Tibial nerve (tissue), 4 donors: ENCODE measurements around the gene KIAA0319L. TPM values are rescaled to one million over a fixed set of nuclear protein-coding genes. Genes with fewer than 3 reads are reported as not detected.

Experiments used
- DNase-seq, 2 donors: peaks; one replicate each; pipeline ENCODE4 v3.0.0-alpha.2; 2019; ENCODE audit warnings: low spot score in 2 of 2
- H3K27ac ChIP-seq, 4 donors: fragments of 200-600 bp; sonication (generic) in 3 of 4; one replicate each; pipeline ENCODE4 v1.5.1; 2017 to 2019; ENCODE audit warnings: mild to moderate bottlenecking in 1 of 4
- H3K27me3 ChIP-seq, 2 donors: fragments of 200-600 bp; sonication (generic) in 1 of 2; one replicate each; pipeline versions ENCODE4 v1.5.1 to v1.6.0; 2017 to 2019
- H3K36me3 ChIP-seq, 3 donors: fragments of 200-600 bp; sonication (generic); one replicate each; pipeline ENCODE4 v1.5.1; 2018 to 2019
- H3K4me1 ChIP-seq, 4 donors: fragments of 200-600 bp; sonication (generic) in 3 of 4; one replicate each; pipeline ENCODE4 v1.5.1; 2017 to 2019
- H3K4me3 ChIP-seq, 4 donors: fragments of 200-600 bp; sonication (generic) in 3 of 4; one replicate each; pipeline ENCODE4 v1.5.1; 2017 to 2019; ENCODE audit warnings: mild to moderate bottlenecking in 1 of 4, moderate library complexity in 1 of 4
- H3K9me3 ChIP-seq, 4 donors: fragments of 200-600 bp; sonication (generic) in 3 of 4; one replicate each; pipeline ENCODE4 v1.5.1; 2017 to 2019
- EP300 ChIP-seq, 2 donors: sonication (generic); formaldehyde crosslinking; IDR thresholded peaks; one replicate each; pipeline ENCODE4 v1.6.1; 2017; ENCODE audit warnings: antibody characterized with exemption in 2 of 2, mild to moderate bottlenecking in 1 of 2
- POLR2A ChIP-seq, 2 donors: fragments of 450-650 bp; IDR thresholded peaks; one replicate each; pipeline ENCODE4 v1.6.1; 2017; ENCODE audit warnings: antibody characterized with exemption in 2 of 2, mild to moderate bottlenecking in 2 of 2, moderate library complexity in 2 of 2
- WGBS, 2 donors: methylation state at CpG; one replicate each; pipeline ENCODE4 v1.1.5; 2018; 5-methylcytosine and 5-hydroxymethylcytosine counted together
- total RNA-seq, 4 donors: library from RNA; depleted of rRNA; stranded (reverse); fragments of >200 nt; gene quantifications; one replicate each; pipeline ENCODE4 v1.1.0, GENCODE V29; 2016
- TF ChIP-seq, protein P1 (sequence below), 5 experiments: fragments of 200-600 bp in 3 of 5; fragments of 450-650 bp in 2 of 5; sonication (generic) in 3 of 5; IDR thresholded peaks; one replicate each; pipeline ENCODE4 v1.5.1; 2016 to 2019; ENCODE audit warnings: antibody characterized with exemption in 5 of 5, mild to moderate bottlenecking in 3 of 5, moderate library complexity in 2 of 5

KIAA0319L gene
- total RNA-seq, 4 donors from 2014 or later: 57.0 to 115 (median 70.7) TPM

DNA sequence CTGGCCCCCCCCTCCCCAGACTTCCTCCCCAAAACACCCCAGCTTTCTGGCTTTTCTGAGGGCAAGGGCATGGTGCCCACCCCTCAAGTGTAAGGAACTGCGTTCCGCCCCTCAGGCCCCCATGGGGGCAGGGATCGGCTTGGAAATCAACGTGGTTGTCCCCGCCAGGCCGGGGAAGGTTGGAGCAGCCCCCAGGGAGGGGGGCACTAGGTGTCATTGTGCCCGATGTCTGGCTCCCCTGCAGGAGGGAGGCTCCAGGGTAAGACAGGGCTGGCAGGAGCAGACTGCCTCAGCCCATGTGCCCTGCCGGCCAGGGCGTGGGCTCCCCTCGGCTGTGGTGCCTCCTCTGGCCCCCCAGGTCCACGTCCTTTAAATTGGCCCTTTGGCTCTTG lies 8.5 kb upstream of the KIAA0319L start:
- TF ChIP-seq POLR2A (IDR thresholded peaks at IDR 0.05) (no peak), EP300 (IDR thresholded peaks at IDR 0.05) (no peak)
- TF ChIP-seq, protein P1, sequence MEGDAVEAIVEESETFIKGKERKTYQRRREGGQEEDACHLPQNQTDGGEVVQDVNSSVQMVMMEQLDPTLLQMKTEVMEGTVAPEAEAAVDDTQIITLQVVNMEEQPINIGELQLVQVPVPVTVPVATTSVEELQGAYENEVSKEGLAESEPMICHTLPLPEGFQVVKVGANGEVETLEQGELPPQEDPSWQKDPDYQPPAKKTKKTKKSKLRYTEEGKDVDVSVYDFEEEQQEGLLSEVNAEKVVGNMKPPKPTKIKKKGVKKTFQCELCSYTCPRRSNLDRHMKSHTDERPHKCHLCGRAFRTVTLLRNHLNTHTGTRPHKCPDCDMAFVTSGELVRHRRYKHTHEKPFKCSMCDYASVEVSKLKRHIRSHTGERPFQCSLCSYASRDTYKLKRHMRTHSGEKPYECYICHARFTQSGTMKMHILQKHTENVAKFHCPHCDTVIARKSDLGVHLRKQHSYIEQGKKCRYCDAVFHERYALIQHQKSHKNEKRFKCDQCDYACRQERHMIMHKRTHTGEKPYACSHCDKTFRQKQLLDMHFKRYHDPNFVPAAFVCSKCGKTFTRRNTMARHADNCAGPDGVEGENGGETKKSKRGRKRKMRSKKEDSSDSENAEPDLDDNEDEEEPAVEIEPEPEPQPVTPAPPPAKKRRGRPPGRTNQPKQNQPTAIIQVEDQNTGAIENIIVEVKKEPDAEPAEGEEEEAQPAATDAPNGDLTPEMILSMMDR (IDR thresholded peaks at IDR 0.05): no peak
- Histone ChIP-seq H3K36me3 (peaks cover 0 to 69% (median 0%) of the 10 kb centered on the region in 3 donors), H3K27me3 (peaks cover 0 to 3% of the 10 kb centered on the region in 2 donors), H3K4me3 (no peak overlapping the region), H3K4me1 (peaks cover 0 to 21% (median 0%) of the 10 kb centered on the region in 4 donors), H3K27ac (no peak overlapping the region), H3K9me3 (no peaks in the 10 kb centered on the region)
- no peak for DNase-seq
- 82 to 88% methylated on average over 4 to 10 of the region's 11 CpGs for WGBS, 2 donors

DNA sequence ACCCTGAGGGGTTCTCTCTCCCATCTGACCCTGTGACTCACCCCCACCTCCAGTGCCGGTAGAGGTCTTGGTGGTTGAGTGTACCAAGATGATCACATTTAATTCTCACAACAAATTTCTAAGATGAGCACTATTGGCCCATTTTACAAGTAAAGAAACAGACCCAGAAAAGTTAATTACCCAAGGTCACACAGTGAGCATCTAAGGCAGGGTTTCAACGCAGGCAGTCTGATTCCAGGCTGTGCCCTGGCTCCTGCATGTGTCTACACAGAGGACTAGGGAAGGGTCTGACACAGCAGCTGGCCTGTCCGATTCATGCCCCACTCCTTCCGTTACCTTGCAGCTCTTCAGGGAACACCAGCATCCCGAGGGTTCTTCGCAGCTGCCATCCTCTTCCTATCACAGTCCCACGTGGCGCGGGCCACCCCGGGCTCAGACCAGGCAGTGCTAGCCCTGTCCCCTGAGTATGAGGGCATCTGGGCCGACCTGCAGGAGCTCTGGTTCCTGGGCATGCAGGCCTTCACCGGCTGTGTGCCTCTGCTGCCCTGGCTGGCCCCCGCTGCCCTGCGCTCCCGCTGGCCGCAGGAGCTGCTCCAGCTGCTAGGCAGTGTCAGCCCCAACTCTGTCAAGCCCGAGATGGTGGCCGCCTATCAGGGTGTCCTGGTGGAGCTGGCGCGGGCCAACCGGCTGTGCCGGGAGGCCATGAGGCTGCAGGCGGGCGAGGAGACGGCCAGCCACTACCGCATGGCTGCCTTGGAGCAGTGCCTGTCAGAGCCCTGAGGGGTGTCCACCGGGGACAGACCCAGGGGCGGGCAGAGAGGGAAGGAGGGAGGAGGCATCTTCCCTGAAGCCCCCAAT lies 7.9 kb upstream of the KIAA0319L start:
- no peaks in the 10 kb centered on the region for H3K27me3 ChIP-seq
- H3K4me1 ChIP-seq: peaks cover 0 to 27% (median 0%) of the 10 kb centered on the region in 4 donors
- 85 to 89% methylated on average over 26 to 28 of the region's 28 CpGs for WGBS, 2 donors
- H3K36me3 ChIP-seq: peaks cover 0 to 73% (median 0%) of the 10 kb centered on the region in 3 donors
- no peak overlapping the region for H3K27ac ChIP-seq
- no peaks in the 10 kb centered on the region for H3K9me3 ChIP-seq
- TF ChIP-seq, protein P1 (IDR thresholded peaks at IDR 0.05): peak in 1 of 5 experiments; percentile 1
- no peak for TF ChIP-seq POLR2A (IDR thresholded peaks at IDR 0.05)
- no peak overlapping the region for H3K4me3 ChIP-seq
- no peak for DNase-seq

DNA sequence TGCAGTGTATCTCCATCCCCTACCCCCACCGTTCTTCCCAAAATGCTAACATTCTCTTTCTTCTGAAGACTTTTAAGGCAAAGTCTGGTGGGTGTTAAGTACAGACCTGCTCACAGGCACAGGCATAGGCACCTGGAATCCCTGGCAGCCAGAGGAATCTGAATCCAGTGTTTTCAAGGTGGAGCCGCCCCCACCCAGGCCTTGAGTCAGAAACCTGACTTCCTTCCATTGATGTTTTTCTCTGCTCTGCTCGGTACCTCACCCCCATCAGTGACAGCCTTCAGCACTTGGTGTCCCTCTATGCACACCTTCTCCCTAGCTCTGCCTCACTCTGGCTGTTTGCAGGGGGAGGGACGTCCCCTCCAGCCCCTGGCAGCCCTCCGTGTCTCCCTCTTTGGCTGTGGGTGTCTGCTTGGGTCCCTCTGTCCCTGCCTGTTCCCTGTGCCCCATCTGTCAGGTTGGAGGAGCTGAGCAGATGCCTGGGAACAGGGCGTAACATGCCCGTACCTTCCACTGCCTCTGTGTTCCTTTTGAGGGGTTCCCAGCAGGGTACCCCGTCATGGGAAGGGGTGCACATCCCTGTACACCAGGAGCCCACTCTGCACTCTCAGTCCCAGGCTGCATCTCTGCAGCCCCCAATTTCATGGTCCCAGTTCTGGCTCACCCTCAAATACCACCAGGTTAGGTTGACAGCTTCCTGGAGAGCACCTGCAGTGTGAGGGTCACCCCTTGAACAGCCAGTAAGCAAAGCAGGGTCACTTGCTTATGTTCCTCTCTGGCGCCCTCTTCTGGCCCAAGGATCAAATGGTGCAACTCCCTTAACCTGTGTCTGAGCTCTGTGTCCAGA lies 7.1 kb upstream of the KIAA0319L start:
- no peak overlapping the region for H3K27ac ChIP-seq
- TF ChIP-seq, protein P1 (IDR thresholded peaks at IDR 0.05): peak; percentile 71 to 78 (median 77)
- no peak for TF ChIP-seq EP300 (IDR thresholded peaks at IDR 0.05)
- 72 to 84% methylated on average over 9 of the region's 9 CpGs for WGBS, 2 donors
- peaks cover 0 to 74% (median 0%) of the 10 kb centered on the region in 3 donors for H3K36me3 ChIP-seq
- no peaks in the 10 kb centered on the region for H3K9me3 ChIP-seq
- H3K27me3 ChIP-seq: no peaks in the 10 kb centered on the region
- peaks cover 0 to 33% (median 0%) of the 10 kb centered on the region in 4 donors for H3K4me1 ChIP-seq
- no peak overlapping the region for H3K4me3 ChIP-seq
- DNase-seq: peak; percentile 76 to 93

DNA sequence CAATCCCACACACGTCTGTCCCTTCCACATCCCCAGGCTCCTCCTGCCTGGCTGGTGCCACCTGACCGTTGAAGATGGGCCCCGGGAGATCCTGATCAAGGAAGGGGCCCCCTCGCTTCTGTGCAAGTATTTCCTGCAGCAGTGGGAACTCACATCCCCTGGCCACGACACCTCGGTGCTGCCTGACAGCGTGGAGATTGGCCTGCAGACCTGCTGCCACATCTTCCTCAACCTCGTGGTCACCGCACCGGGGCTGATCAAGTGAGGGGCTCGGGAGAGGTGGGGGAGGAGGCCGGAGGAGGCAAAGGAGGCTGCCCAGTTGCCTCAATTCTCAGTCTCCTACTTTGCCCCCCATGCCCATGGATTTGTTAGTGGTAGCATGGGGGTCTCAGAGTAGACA lies 6.0 kb upstream of the KIAA0319L start:
- 68 to 74% methylated on average over 12 of the region's 12 CpGs for WGBS, 2 donors
- no peak overlapping the region for H3K27ac ChIP-seq
- DNase-seq: no peak
- H3K9me3 ChIP-seq: no peaks in the 10 kb centered on the region
- TF ChIP-seq, protein P1 (IDR thresholded peaks at IDR 0.05): no peak
- no peak overlapping the region for H3K4me3 ChIP-seq
- H3K36me3 ChIP-seq: peaks cover 0 to 74% (median 0%) of the 10 kb centered on the region in 3 donors
- no peaks in the 10 kb centered on the region for H3K27me3 ChIP-seq
- peaks cover 0 to 40% (median 3%) of the 10 kb centered on the region in 4 donors for H3K4me1 ChIP-seq
